Stimulated activated CD8-positive, alpha-beta memory T cell treated with anti-CD3 and anti-CD28 coated beads, Interleukin-12 subunit alpha, Interleukin-12 subunit beta, amount 100 ng/mL, for 24 hours (primary cell): Measurements from ENCODE around the gene COPG1.
A peak's percentile ranks its signal among the peaks of the same experiment; 100 is the strongest.
"Not testable (repeated sequence)": the region's sequence is repeated elsewhere in the genome, so short reads cannot be mapped to it uniquely, and the experiment has no call there.

Source experiments
- DNase-seq: peaks from one replicate; pipeline ENCODE4 v3.0.0-alpha.2; 2020; ENCODE audit errors: extremely low read depth

The COPG1 gene, protein sequence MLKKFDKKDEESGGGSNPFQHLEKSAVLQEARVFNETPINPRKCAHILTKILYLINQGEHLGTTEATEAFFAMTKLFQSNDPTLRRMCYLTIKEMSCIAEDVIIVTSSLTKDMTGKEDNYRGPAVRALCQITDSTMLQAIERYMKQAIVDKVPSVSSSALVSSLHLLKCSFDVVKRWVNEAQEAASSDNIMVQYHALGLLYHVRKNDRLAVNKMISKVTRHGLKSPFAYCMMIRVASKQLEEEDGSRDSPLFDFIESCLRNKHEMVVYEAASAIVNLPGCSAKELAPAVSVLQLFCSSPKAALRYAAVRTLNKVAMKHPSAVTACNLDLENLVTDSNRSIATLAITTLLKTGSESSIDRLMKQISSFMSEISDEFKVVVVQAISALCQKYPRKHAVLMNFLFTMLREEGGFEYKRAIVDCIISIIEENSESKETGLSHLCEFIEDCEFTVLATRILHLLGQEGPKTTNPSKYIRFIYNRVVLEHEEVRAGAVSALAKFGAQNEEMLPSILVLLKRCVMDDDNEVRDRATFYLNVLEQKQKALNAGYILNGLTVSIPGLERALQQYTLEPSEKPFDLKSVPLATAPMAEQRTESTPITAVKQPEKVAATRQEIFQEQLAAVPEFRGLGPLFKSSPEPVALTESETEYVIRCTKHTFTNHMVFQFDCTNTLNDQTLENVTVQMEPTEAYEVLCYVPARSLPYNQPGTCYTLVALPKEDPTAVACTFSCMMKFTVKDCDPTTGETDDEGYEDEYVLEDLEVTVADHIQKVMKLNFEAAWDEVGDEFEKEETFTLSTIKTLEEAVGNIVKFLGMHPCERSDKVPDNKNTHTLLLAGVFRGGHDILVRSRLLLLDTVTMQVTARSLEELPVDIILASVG

DNA sequence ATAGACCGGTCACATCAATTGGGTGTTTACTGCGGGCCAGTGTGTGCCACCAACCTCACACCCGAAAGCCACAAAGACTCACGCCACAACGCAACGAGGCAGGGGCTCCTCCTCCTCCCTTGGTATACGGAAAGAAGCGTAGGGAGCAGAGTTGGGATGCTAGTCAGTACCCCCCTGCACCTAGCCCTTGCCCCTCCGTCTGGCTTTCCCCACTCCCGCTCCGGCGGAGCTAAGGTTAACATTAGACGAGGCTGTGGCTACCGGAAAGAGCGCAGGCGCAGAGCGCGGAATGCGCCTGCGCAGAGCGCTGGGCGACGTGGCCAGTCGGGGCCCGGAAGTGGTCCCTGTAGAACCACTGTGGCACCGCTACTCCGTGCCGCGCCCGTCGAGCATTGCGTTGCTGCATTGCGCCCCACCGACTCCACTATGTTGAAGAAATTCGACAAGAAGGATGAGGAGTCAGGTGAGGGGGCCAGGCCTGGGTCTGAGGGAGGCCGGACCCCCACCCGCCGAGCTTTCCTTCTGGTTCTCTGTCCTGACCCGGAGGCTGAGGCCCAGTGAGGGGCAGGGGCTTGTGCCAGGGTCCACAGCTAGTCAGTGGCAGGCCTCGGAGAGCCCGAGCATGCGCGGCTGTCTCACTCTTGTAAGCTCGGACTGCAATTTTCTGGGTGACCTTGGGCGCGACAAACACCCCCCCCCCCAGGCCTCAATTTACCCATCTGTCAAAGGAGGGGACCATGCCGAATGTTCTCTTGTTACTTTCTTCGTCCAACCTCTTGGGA is at the start of gene COPG1:
TSS of gene COPG1 (plus strand) at position 323 of the 782 bp plus-strand sequence. CDS start at position 427, 104 bp downstream.
- peak; percentile 60 for DNase-seq

DNA sequence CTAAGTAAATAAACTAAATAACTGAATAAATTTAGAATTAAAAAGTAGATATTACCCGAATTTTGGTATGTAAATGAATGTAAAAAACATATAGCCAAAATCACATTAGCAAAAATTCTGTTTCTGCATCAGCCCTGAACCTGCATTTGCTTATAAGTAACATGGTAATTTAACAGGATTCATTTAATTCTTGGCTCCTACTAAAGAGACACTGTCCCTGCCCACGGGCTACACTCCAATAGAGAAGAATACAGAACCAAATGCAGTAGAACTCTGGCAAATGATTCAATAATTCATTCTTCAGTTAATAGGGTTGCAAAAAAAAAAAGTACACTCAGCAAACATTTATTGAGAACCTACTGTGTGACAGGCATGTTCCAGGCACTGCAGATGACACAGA is 44.9 kb upstream of the COPG1 start:
- DNase-seq = no peak

DNA sequence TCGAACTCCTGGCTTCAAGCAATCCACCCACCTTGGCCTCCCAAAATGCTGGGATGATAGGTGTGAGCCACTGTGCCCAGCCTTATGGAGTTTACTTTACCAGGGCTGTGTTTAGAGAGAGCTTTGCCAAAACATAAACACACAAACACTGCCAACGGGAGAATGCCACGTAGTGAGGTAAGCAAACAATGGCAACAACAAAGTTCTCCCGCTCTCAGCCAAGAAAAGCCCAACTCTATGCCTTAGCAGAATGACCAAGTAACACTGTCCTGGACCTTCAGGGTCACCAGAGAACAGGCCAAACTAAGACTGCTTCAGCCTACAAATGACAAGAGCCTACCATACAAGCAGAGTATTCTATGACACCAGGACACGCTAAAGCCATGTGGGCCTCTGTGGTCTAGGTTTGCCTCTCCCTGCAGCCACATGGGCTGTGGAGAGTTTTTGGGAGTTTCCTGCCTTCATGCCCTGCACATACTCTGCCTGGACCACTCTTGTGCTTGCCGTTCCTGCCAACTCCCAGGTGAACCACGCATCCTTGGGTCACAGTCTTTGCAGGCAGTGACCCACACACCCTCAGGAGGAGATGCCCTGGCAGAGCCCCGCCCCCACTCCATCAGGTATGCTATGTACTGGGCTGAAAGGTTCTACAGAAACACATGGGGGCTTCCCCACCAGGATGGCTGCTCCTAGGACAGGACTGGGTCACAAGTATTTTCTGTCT is 44.1 kb upstream of the COPG1 start:
- no peak for DNase-seq

DNA sequence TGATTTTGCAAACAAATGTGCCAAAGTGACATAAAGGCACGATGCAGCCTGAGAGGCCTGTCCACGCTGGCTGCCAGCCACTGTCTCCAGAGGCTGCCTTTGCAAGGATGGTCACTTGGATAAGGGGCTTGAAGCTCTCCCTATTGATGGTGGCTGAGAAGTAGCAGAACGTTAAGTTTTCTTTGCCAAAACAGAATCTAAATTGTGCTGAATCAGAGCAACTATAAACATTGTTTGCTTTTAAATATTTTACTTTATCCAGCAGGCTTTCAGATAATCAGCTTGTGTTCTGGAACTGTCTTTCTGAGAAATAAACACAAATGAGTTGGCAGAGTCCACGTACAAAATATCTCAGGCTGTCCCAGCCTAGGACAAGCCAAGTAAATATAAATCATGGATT is 41.9 kb upstream of the COPG1 start:
- DNase-seq = no peak

DNA sequence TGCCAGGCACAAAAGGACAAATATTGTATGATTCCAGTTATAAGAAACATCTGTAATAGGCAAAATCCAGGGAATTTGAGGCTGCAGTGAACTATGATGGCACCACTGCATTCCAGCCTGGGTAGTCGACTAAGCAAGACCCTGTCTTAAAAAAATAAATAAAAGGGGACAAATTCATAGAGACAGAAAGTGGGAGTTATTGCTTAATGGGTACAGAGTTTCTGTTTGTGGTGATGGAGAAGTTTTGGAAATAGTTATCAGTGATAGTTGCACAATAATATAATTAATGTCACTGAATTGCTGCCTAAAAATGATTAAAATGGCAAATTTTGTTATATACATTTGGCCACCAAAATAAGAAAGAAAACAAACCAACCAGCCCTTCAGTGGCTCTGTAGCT is 38.1 kb upstream of the COPG1 start:
- DNase-seq = no peak

DNA sequence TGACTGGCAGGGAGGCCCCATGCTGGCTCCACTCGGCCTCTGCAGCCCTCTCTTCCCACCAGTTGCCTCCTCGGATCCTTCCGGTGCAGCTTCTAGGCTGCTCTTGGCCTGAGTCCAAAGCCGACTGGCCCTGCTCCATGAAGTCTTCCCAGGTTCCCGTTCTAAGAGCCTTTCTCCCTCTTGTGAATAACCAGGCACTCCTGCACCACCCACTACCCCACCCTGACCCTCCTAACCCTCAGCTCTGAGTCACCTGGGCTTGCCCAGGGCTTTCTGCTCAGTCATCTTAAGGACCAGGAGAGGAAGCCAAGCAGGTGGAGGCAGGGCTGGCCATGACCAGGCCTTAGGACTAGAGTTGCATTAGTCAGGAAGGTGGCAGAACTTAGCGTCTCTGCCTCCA is 37.6 kb upstream of the COPG1 start:
- DNase-seq = no peak

DNA sequence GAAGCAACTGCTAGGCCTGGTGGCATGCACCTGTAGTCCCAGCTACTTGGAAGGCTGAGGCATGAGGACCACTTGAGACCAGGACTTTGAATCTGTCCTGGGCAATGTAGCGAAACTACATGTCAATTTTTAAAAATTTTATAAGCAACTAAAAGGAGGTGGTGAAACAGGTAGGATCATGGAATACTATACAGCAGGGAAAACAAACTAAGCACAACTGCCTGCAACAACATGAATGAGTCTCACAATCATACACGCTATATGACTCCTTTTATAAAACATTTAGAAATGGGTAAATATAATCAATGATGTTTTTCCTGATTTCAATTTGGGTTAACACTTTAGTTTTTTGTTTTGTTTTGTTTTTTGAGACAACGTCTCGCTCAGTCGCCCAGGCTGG is 36.2 kb upstream of the COPG1 start:
- DNase-seq = no peak

DNA sequence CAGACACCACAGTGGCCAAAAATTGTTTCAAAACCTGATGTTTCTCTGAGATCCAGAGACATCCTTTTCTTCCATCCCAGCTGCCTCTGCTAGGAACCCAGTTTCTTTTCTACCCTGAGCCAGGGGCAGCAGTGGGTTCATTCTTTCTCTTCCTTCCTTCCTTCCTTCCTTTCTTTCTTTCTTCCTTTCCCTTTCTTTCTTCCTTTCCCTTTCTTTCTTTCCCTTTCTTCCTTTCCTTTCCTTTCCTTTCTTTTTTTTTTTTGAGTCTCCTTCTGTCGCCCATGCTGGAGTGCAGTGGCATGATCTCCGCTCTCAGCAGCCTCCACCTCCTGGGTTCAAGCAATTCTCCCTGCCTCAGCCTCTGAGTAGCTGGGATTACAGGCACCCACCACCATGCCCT is 30.7 kb upstream of the COPG1 start:
- DNase-seq = no peak

DNA sequence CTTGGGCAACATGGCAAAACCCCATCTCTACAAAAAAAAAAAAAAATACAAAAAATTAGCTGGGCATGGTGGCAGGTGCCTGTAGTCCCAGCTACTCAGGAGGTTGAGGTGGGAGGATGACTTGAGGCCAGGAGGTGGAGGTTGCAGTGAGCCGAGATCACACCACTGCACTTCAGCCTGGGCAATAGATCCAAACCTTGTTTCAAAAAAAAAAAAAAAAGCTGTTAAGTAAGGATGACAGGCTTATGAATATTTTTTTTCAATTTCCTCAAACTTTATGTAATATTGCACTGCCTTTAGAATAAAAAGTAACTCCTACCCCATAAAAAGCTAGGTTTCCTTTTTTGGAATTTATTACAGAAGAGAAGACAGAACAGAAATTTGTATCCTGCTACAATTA is 25.0 kb upstream of the COPG1 start:
- not testable (repeated sequence) for DNase-seq

DNA sequence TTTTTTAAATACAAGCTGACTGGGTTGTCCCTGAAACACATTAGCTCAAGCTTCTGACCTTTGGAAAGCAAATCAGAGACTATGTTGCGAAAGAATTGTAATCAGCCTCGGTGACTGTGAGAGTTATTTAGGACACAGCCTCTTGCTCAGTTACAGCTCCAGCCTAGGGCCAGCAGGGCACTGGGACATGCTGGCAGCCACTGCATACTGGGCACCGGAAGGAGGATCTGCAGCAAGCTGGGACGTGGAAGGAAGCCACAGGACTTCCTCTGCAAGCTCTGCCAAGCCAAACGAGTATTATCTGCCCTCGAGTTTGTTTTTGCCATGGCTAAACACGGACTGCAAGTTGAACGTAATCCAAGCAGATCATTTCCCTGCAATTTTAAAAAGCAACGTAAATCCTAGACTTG is 24.4 kb upstream of the COPG1 start:
- DNase-seq = no peak

DNA sequence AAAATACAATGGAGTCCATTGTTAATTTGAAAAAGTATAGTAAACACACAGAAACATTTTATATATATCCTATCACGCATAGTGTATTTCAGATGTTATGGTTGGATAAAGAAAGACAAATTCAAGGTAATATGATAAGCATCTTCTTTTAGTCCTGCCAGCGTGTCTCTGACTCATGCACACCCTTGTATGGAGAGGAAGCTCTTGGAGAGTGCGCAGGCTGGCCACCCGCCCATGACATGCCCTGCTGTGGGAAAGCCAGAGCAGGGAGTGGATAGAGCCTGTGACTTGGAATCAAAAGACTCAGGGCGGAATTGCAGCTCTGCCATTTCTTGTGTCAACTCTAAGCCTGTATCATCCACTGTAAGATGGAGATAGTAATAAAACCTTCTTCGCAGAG is 23.0 kb upstream of the COPG1 start:
- no peak for DNase-seq

DNA sequence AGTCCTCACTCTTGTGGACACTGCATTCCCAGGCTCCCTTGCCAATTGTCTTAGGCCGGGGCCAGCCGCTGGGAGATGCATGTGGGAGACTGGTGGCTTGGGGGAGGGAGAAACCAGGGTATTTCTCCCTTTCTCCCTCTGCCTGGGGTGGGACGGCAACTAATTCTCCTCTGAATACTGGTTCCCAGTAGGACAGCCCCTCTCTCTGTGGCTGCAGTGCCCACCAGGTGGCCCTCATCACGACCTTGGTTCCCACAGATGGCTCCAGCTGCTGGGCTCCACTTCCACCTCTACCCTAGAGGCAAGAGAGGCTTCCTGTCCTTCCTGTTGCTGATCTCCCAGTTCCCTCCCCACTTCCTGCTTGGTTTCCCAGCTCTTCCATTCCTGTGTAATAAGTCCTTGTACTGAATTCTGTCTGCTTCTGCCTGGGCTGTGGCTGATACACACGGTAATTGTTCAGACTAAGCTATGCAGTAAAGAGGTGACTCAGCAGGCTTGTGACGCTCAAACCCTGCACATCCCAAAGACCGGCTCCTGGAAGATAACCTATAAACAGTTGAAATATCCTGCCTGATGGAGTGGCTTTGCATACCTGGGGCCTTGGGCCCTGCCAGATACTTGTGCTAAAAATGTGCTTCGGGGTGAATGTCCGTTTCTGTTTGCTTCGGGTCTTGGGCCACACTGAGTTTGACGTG is 20.4 kb upstream of the COPG1 start:
- DNase-seq = no peak

DNA sequence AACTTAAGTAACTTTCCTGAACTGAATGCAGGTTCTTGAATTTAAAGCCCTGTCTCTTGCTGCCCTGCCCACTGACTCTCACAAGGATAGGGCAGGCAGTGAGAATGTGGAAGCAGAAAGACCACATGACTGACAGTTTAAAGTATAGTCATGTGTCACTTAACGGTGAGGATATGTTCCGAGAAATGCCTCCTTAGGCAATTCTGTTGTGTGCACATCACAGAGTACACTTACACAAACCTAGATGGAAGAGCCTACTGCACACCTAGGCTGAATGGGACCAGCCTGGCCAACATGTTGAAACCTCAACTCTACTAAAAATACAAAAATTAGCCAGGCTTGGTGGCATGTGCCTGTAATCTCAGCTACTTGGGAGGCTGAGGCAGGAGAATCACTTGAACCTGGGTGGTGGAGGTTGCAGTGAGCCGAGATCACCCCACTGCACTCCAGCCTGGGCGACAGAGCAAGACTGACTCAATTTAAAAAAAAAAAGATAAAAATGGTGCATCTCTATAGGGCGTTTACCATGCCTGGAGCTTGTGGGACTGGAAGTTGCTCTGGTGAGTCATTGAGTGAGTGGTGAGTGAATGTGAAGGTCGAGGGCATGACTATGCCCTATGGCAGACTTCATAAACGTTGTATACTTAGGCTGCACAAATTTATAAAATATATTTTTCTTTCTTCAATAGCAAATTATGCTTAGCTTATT is 18.9 kb upstream of the COPG1 start:
- no peak for DNase-seq

DNA sequence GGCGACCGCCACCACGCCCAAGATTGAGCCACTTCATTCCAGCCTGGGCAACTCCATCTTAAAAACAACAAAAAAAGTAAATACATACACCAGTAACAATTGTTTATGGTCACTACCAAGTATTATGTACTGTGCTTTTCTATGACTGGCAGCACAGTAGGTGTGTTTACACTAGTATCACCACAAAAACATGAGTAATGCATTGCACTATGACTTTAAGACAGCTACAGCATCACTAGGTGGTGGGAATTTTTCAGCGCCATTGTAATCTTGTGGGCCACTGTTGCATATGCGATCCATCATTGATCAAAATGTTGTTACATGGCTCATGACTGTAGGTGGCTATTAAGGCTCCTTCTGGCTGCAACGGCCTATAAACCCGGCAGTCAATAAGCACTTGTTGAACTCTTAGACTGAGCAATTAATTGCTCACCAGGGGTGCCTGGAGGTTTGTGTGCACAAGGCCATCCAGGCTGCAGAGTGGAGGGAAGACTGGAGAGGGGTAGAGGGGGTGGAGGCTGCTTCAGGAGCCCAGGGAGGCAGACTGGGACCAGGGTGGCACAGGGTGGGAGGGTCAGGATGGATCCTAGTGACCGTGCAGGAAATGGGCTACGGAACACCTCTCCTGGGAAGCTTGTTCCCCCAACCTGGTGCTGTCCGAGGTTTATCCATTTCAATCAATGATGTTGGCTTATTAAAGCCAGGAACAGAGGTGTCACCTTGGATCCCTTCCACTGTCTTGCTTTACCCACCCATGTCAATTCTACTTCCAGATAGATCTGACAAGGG is 17.9 kb upstream of the COPG1 start:
- no peak for DNase-seq

DNA sequence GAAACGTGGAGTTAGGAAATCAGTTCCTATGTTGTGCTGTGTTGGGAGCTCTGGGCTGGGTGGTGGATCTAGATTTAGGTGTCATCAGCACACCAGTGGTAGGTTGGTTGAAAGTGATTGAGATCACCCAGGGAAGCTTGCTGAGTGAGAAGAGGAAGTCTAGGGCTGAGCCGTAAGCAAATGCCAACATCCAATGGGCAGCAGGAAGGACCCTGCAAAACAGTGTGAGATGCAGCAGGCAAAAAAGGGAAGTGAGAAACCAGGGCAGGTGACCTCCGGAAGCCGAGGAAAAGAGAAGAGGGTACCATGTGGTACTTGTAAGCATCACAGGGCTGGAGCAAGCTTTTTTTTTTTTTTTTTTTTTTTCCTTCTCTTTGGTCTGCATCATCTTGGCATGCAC is 15.9 kb upstream of the COPG1 start:
- DNase-seq = no peak

DNA sequence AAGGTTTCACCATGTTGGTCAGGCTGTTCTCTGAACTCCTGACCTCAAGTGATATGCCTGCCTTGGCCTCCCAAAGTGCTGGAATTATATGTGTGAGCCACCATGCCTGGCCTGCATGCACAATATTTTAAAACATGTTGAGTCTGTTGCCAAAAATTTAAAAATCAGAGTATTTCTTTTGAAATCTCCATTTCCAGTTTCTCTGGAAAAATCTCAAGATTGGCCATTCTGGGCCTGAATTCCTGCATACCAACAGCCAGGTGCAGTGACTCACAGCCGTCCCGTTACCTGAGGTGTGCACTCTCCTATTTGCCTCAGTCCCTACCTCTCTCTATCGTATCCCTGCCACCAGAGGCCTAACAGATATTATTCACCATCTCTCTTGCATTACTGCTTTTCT is 15.0 kb upstream of the COPG1 start:
- no peak for DNase-seq

DNA sequence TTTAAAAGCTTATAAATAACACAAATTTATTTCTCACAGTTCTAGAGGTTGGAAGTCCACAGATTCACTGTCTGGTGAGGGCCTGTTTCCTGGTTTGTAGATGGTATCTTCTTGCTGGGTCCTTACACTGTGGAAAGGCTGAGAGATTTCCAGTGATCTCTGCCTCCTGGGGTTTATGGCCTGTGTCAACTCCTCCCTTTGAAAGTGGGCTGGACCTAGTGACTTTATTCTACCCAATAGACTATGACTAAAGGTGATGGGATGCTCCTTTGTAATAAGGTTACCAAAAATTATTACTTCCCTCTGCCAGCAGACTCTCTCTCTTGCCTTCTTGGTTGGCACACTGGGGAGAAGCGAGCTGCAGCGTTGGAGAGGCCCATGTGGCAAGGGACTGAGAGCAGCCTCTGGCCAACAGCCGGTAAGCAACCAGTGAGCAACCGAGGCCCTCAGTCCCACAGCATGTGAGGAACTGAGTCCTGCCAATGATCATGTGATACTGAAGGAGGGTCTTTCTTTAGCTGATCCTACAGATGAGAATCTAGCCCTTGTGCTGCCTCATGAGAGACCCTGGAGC is 14.0 kb upstream of the COPG1 start:
- DNase-seq = no peak

DNA sequence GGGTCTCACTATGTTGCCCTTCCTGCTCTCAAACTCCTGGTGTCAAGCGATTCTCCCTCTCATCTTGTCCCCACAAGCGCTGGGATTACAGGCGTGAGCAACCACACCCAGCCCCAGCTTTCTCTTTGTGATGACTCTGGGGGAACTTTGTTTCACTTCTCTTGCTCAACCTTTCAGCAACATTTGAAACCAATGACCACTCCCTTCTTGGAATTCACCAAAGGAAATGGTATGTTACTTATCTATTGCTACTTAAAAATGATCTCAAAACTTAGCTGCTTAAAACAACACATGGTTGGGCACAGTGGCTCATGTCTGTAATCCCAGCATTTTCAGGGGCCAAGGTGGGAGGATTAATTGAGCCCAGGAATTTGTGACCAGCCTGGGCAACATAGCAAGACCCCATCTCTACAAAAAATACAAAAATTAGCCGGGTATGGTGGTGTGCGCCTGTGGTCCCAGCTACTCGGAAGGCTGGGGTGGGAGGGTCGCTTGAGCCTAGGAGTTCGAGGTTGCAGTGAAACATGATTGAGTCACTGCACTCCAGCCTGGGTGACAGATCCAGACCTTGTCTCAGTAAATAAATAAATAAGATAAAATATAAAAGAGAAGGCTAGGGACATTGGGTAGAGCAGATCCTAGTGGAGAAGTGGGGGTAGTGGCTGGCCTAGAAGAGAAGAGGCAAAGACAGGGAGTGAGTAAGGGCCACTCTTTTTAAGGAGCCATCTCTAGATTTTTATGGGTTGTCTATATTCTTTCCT is 10.3 kb upstream of the COPG1 start:
- no peak for DNase-seq
